Parathyroid adenoma (tissue), 2 donors: ENCODE results near the gene IRF4.

Experiments used
- H2AFZ ChIP-seq: fragments of 300-600 bp; sonication (generic); one replicate; pipeline ENCODE4 v1.7.0; 2017; ENCODE audit warnings: antibody characterized with exemption, mild to moderate bottlenecking
- H3K27ac ChIP-seq: fragments of 300-600 bp; sonication (generic); one replicate; pipeline ENCODE4 v1.7.0; 2017
- H3K27me3 ChIP-seq: fragments of 300-600 bp; sonication (generic); one replicate; pipeline ENCODE4 v1.7.0; 2017; ENCODE audit warnings: low read length; ENCODE audit not compliant: control insufficient read depth, insufficient read depth
- H3K36me3 ChIP-seq: fragments of 300-600 bp; sonication (generic); one replicate; pipeline ENCODE4 v1.7.0; 2017; ENCODE audit warnings: low read length; ENCODE audit not compliant: control insufficient read depth, insufficient read depth
- H3K4me1 ChIP-seq: fragments of 300-600 bp; sonication (generic); one replicate; pipeline ENCODE4 v1.7.0; 2017; ENCODE audit warnings: control low read depth
- H3K4me2 ChIP-seq: fragments of 300-600 bp; sonication (generic); one replicate; pipeline ENCODE4 v1.7.0; 2017; ENCODE audit warnings: low read length
- H3K4me3 ChIP-seq: fragments of 300-600 bp; sonication (generic); one replicate; pipeline ENCODE4 v1.7.0; 2017; ENCODE audit warnings: low read depth, low read length
- H3K79me2 ChIP-seq: fragments of 300-600 bp; sonication (generic); one replicate; pipeline ENCODE4 v1.7.0; 2017; ENCODE audit warnings: control low read depth
- H3K9ac ChIP-seq: fragments of 300-600 bp; sonication (generic); one replicate; pipeline ENCODE4 v1.7.0; 2017; ENCODE audit warnings: mild to moderate bottlenecking
- H3K9me3 ChIP-seq: fragments of 300-600 bp; sonication (generic); one replicate; pipeline ENCODE4 v1.7.0; 2017; ENCODE audit warnings: low read length; ENCODE audit not compliant: control insufficient read depth
- TF ChIP-seq, protein P1 (sequence below): fragments of 300-600 bp; sonication (generic); IDR thresholded peaks from one replicate; pipeline ENCODE4 v1.7.0; 2017; ENCODE audit warnings: antibody characterized with exemption, mild to moderate bottlenecking
- donor health status: primary hyperparathyroidism.

IRF4 gene

DNA sequence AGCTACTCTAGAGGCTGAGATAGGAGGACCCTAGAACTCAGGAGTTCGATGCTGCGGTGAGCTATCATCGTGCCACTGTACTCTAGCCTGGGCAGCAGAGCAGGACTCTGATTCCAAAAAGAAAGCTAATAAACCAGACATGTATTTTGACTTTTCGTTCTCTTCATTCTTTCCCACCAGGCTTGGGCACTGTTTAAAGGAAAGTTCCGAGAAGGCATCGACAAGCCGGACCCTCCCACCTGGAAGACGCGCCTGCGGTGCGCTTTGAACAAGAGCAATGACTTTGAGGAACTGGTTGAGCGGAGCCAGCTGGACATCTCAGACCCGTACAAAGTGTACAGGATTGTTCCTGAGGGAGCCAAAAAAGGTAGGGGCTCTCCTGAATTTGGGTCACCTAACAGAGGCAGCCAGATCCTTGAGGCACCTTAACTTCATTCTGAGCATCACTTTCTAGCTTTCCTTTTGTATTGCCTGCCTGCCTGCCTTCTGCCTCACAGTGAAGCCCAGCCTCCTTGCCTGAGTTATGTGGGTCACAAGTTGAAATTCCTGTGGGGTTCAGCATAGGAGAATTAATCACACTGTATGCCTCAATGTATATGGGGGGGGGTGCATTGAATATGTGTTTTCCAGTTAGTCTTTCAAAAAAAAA is 3.2 kb downstream of the IRF4 start:
- Histone ChIP-seq H3K27ac (no peak overlapping the region), H3K4me1 (no peaks in the 10 kb centered on the region), H3K36me3 (no peaks in the 10 kb centered on the region), H3K79me2 (no peaks in the 10 kb centered on the region), H3K27me3 (no peaks in the 10 kb centered on the region), H3K9me3 (no peaks in the 10 kb centered on the region), H3K4me2 (no peak overlapping the region), H2AFZ (no peak overlapping the region), H3K9ac (no peak overlapping the region), H3K4me3 (no peak overlapping the region)
- TF ChIP-seq, protein P1, sequence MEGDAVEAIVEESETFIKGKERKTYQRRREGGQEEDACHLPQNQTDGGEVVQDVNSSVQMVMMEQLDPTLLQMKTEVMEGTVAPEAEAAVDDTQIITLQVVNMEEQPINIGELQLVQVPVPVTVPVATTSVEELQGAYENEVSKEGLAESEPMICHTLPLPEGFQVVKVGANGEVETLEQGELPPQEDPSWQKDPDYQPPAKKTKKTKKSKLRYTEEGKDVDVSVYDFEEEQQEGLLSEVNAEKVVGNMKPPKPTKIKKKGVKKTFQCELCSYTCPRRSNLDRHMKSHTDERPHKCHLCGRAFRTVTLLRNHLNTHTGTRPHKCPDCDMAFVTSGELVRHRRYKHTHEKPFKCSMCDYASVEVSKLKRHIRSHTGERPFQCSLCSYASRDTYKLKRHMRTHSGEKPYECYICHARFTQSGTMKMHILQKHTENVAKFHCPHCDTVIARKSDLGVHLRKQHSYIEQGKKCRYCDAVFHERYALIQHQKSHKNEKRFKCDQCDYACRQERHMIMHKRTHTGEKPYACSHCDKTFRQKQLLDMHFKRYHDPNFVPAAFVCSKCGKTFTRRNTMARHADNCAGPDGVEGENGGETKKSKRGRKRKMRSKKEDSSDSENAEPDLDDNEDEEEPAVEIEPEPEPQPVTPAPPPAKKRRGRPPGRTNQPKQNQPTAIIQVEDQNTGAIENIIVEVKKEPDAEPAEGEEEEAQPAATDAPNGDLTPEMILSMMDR, result no peak

DNA sequence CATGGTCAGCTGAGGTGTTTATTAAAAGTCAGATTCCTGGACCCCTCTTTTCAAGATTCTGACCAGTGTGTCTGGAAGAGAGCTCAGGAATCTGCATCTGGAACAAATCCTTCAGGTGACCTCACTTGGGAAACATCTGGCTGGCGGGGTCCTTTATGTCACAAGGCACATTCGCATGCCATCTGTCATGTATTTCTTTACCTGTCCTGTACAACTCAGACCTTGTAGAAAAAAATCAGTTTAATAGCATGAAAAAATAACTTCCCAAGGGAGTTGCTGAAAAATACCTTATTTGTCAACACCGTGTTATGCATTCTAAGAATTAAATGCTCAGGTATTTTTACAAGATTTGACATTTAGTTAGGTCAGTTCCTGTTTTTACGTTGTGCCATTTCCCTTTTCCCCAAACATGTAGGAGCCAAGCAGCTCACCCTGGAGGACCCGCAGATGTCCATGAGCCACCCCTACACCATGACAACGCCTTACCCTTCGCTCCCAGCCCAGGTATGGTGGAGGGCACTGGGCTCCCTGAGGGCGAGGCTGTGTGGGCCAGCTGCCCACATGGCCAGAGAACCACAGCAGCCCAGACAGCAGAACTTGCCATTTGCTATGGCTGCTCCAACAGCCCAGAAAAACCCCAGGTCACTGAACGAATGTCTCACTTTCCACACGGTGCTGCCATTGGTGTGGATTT is 4.0 kb downstream of the IRF4 start:
- Histone ChIP-seq H3K4me1 (no peaks in the 10 kb centered on the region), H3K79me2 (no peaks in the 10 kb centered on the region), H2AFZ (no peak overlapping the region), H3K27me3 (no peaks in the 10 kb centered on the region), H3K27ac (no peak overlapping the region), H3K9me3 (no peaks in the 10 kb centered on the region), H3K4me3 (no peak overlapping the region), H3K9ac (no peak overlapping the region), H3K4me2 (no peak overlapping the region), H3K36me3 (no peaks in the 10 kb centered on the region)
- TF ChIP-seq, protein P1, result no peak

DNA sequence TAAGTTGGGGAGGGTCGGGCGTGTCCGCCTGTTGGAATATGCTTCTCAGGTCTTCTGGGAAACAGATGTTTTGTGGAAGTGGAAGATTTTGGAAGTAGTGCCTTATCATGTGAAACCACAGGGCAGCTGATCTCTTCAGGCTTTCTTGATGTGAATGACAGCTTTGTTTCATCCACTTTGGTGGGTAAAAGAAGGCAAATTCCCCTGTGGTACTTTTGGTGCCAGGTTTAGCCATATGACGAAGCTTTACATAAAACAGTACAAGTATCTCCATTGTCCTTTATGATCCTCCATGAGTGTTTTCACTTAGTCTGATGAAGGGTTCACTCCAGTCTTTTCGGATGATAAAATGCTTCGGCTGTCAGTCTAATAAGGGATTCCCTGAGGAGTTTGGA is 4.6 kb downstream of the IRF4 start:
- TF ChIP-seq, protein P1, result no peak
- H3K4me1 ChIP-seq, result no peaks in the 10 kb centered on the region
- no peak overlapping the region for H3K4me2 ChIP-seq
- H3K9ac ChIP-seq, result no peak overlapping the region
- H3K27ac ChIP-seq, result no peak overlapping the region
- H3K9me3 ChIP-seq, result no peaks in the 10 kb centered on the region
- no peaks in the 10 kb centered on the region for H3K79me2 ChIP-seq
- no peak overlapping the region for H2AFZ ChIP-seq
- no peak overlapping the region for H3K4me3 ChIP-seq
- peaks cover 2% of the 10 kb centered on the region for H3K27me3 ChIP-seq
- no peaks in the 10 kb centered on the region for H3K36me3 ChIP-seq

- peaks cover 2% of the 10 kb centered on the region for H3K27me3 ChIP-seq
- no peaks in the 10 kb centered on the region for H3K36me3 ChIP-seq
- TF ChIP-seq, protein P1, result no peak
- H3K9ac ChIP-seq, result no peak overlapping the region
- H3K4me3 ChIP-seq, result no peak overlapping the region
- no peak overlapping the region for H3K4me2 ChIP-seq
- no peaks in the 10 kb centered on the region for H3K79me2 ChIP-seq
- no peaks in the 10 kb centered on the region for H3K9me3 ChIP-seq
- H2AFZ ChIP-seq, result no peak overlapping the region
- H3K27ac ChIP-seq, result no peak overlapping the region
- H3K4me1 ChIP-seq, result no peaks in the 10 kb centered on the region
Observed at GRCh38 chr6:397056-397455, 5.5 kb downstream of the IRF4 start.

DNA sequence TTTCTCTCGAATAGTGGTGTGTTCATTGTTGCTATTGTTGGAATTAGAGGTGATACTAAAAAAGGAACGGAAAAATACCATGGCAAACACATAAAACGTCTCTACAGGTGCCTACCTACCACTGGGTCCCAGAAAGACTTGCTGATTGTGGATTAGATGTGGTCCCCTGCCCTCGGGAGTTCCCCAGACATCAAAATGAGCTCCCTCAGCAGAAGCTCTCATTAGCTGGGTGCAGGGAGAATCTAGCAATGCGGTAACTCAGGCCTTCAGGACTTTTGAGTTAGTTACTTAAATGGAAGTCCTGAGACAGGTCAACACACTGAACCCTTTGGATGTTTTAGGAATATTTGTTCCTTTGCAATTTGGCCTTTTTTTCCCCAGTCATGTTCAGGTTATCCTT is 6.1 kb downstream of the IRF4 start:
- peaks cover 2% of the 10 kb centered on the region for H3K27me3 ChIP-seq
- TF ChIP-seq, protein P1, result no peak

More for the DNA sequence above, 6.1 kb downstream of the IRF4 start:
- no peak overlapping the region for H3K9ac ChIP-seq
- H3K36me3 ChIP-seq, result no peaks in the 10 kb centered on the region
- H3K9me3 ChIP-seq, result no peaks in the 10 kb centered on the region
- no peak overlapping the region for H2AFZ ChIP-seq
- no peak overlapping the region for H3K27ac ChIP-seq
- H3K79me2 ChIP-seq, result no peaks in the 10 kb centered on the region
- H3K4me1 ChIP-seq, result no peaks in the 10 kb centered on the region
- H3K4me2 ChIP-seq, result no peak overlapping the region
- H3K4me3 ChIP-seq, result no peak overlapping the region
